ENCODE data around the gene CIAO3. TPM values are rescaled to one million over a fixed set of nuclear protein-coding genes. Genes with fewer than 3 reads are reported as not detected.

The CIAO3 gene
- total RNA-seq, 2 donors from 2014 or later: 56.7 to 76.6 TPM

DNA sequence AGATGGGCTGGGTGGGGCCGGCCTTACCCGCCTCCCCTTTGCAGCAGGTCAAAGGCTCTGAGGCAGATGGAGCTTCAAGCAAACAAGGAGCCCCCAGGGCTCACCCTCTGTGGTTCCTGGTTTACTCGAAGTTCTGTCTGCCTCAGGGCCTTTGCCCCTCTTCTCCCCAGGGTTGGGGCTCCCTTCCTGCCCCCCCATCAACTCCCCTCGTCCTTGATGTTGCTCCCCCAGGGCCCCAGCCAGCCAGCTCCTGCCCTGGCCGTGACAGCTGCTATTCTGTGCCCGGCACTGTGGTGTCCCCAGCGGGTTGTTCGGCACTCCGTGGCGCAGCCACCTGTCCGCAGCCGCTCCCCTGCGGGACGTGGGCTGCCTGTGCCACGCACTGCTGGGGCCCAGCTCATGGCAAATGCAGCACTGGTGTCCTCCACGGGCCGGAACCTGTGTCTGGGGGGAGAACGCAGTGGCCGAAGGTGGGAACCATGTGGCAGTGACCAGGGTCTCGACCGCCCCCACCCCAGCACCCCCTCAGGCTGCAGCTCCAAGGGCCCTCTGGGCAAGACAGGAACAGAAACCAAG is 30.2 kb downstream of the CIAO3 start:
- no peak overlapping the region for H3K27ac ChIP-seq
- no peak overlapping the region for H3K4me3 ChIP-seq
- DNase-seq (ENCODE audit: low spot score): no peak
- H3K4me1 ChIP-seq (replicated peaks): peaks cover 5% of the 10 kb centered on the region
- TF ChIP-seq, protein P1, sequence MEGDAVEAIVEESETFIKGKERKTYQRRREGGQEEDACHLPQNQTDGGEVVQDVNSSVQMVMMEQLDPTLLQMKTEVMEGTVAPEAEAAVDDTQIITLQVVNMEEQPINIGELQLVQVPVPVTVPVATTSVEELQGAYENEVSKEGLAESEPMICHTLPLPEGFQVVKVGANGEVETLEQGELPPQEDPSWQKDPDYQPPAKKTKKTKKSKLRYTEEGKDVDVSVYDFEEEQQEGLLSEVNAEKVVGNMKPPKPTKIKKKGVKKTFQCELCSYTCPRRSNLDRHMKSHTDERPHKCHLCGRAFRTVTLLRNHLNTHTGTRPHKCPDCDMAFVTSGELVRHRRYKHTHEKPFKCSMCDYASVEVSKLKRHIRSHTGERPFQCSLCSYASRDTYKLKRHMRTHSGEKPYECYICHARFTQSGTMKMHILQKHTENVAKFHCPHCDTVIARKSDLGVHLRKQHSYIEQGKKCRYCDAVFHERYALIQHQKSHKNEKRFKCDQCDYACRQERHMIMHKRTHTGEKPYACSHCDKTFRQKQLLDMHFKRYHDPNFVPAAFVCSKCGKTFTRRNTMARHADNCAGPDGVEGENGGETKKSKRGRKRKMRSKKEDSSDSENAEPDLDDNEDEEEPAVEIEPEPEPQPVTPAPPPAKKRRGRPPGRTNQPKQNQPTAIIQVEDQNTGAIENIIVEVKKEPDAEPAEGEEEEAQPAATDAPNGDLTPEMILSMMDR (IDR thresholded peaks at IDR 0.05): no peak
- TF ChIP-seq POLR2A (IDR thresholded peaks at IDR 0.05): no peak
- TF ChIP-seq POLR2AphosphoS5 (IDR thresholded peaks at IDR 0.05): no peak
- WGBS: 68% methylated on average over 19 of the region's 21 CpGs
- H3K36me3 ChIP-seq: no peaks in the 10 kb centered on the region
- H3K9me3 ChIP-seq: no peaks in the 10 kb centered on the region
- intact Hi-C loops (cut with DNase I): loop anchor here (5.0 kb wide), 2 partner anchors 77 to 342 kb away; partner anchors contain the start of genes CHTF18 and RPUSD1
- H3K27me3 ChIP-seq (replicated peaks; ENCODE audit: insufficient read depth): peaks cover 14% of the 10 kb centered on the region

DNA sequence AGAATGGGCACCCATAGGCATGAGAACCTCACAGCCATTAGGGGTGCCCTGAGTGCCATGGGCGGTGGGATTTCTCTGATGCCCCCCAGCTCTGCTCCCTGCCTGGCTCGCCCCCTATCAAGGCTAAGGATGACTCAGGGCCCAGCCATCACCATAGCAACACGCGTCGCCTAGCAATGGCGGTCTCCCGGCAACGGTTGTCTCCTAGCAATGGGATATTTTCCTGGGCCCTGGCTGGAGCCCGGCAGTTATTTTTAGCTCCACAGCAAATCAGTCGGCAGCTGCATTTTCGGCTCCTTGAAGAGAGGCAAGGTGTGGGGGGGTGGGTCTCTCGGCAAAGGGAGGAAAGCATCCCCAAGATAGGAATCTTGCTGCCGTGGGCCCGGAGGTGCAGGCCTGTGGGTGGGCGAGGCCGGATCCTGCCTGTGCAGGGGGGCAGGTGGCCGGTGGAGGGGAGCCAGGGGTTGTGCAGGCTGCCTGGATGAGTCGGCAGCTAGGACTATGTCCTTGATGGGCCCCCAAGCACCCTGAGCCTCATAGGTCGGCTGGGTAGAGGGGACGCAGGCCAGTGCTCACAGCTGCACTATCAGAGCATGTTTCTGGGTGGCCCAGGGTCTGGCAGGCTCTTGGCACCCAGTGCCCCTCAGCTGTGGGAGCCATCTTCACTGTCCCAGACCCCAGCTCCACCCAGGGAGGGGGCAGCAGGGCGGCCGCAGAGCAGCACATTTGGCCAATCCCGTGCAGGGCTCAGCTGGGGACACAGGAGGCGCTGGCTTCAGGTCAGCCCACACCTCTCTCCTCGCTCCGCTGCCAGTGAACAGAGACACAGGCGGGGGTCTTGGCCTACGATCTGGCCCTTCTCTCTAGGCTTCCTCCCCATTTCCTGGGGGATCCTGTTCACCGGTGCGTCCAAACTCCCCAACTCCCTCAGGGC is 31.0 kb downstream of the CIAO3 start:
- DNase-seq (ENCODE audit: low spot score): no peak
- Histone ChIP-seq H3K27me3 (replicated peaks; ENCODE audit: insufficient read depth) (peaks cover 16% of the 10 kb centered on the region), H3K27ac (no peak overlapping the region), H3K4me3 (no peak overlapping the region), H3K4me1 (replicated peaks) (peaks cover 4% of the 10 kb centered on the region), H3K36me3 (no peaks in the 10 kb centered on the region), H3K9me3 (no peaks in the 10 kb centered on the region)
- TF ChIP-seq POLR2A (IDR thresholded peaks at IDR 0.05) (no peak), POLR2AphosphoS5 (IDR thresholded peaks at IDR 0.05) (no peak)
- TF ChIP-seq, protein P1 (IDR thresholded peaks at IDR 0.05): no peak
- 15% methylated on average over 26 of the region's 30 CpGs for WGBS
- intact Hi-C loops (cut with DNase I): loop anchor here (5.0 kb wide), 2 partner anchors 77 to 342 kb away; partner anchors contain the start of genes CHTF18 and RPUSD1

DNA sequence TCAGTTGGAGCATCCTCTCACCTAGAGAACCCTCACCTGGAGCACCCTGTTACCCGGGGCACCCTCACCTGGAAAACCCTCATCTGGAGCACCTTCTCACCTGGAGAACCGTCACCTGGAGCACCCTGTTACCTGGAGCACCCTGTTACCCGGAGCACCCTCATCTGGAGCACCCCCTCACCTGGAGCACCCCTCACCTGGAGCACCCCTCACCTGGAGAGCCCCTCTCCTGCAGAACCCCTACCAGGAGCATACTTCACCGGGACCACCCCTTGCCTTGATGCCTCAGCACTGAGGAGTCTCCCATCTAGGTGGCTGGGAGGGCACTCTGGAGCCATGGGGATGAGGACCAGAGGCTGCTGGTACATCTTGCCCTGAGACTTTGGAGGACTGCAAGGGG is 31.8 kb downstream of the CIAO3 start:
- DNase-seq (ENCODE audit: low spot score): no peak
- intact Hi-C loops (cut with DNase I): no loop called here
- H3K4me1 ChIP-seq (replicated peaks): no peaks in the 10 kb centered on the region
- H3K36me3 ChIP-seq: no peaks in the 10 kb centered on the region
- no peaks in the 10 kb centered on the region for H3K9me3 ChIP-seq
- peaks cover 22% of the 10 kb centered on the region for H3K27me3 ChIP-seq (replicated peaks; ENCODE audit: insufficient read depth)
- no peak overlapping the region for H3K27ac ChIP-seq
- H3K4me3 ChIP-seq: no peak overlapping the region
- TF ChIP-seq POLR2A (IDR thresholded peaks at IDR 0.05) (no peak), POLR2AphosphoS5 (IDR thresholded peaks at IDR 0.05) (no peak)
- TF ChIP-seq, protein P1 (IDR thresholded peaks at IDR 0.05): no peak
- 85% methylated on average over 4 of the region's 4 CpGs for WGBS

DNA sequence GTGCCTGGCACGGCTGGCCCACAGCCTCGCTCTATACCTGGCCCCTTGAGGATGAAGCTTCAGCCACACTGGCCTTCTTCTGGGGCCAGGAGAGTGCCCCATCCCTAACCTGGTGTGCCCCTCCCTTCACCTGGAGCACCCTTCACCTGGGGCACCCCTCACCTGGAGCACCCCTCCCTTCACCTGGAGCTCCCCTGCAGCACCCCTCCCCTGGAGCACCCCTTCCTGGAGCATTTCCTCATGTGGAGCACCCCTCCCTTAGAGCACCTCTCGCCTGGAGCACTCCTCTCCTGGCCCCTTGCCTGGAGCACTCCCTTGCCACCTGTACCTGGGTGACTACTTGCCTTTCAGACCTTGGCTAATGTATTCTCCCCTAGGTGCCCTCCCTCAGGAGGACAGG is 32.8 kb downstream of the CIAO3 start:
- H3K27ac ChIP-seq: no peak overlapping the region
- no peak for TF ChIP-seq POLR2A (IDR thresholded peaks at IDR 0.05)
- no peak for TF ChIP-seq POLR2AphosphoS5 (IDR thresholded peaks at IDR 0.05)
- TF ChIP-seq, protein P1 (IDR thresholded peaks at IDR 0.05): no peak
- peaks cover 22% of the 10 kb centered on the region for H3K27me3 ChIP-seq (replicated peaks; ENCODE audit: insufficient read depth)
- intact Hi-C loops (cut with DNase I): no loop called here
- no peak for DNase-seq (ENCODE audit: low spot score)
- H3K4me3 ChIP-seq: no peak overlapping the region
- 58% methylated on average over 3 of the region's 3 CpGs for WGBS
- no peaks in the 10 kb centered on the region for H3K9me3 ChIP-seq
- H3K36me3 ChIP-seq: no peaks in the 10 kb centered on the region
- no peaks in the 10 kb centered on the region for H3K4me1 ChIP-seq (replicated peaks)

Data from prostate gland (tissue), 2 donors.